Body of pancreas (tissue), 4 donors: ENCODE results near the gene BABAM2.

ENCODE experiments used
- CTCF ChIP-seq, 7 experiments: fragments of 450-650 bp in 4 of 7; fragments of 200-600 bp in 3 of 7; sonication (generic) in 3 of 7; IDR thresholded peaks; one replicate each; pipeline ENCODE4 v1.5.1; 2016 to 2019; ENCODE audit warnings: antibody characterized with exemption in 7 of 7
- POLR2A ChIP-seq, 3 donors: fragments of 450-650 bp; IDR thresholded peaks; one replicate each; pipeline ENCODE4 v1.6.1; 2016; ENCODE audit warnings: antibody characterized with exemption in 3 of 3, mild to moderate bottlenecking in 2 of 3

- no peak for TF ChIP-seq CTCF (IDR thresholded peaks at IDR 0.05)
- no peak for TF ChIP-seq POLR2A (IDR thresholded peaks at IDR 0.05)
Measured at GRCh38 chr2:28320009-28320365, 429.5 kb downstream of the BABAM2 start.
